Measurements from ENCODE around the gene RCL1.

GRCh38 chr9:4849369-4849768 lies 56.6 kb downstream of the RCL1 start:
- TF ChIP-seq REST (IDR thresholded peaks at IDR 0.05; ENCODE audit: insufficient read depth in 1 of 2, low read depth in 2 of 2, low read length in 2 of 2) (no peak), POLR2AphosphoS5 (IDR thresholded peaks at IDR 0.05; ENCODE audit: low read depth, low read length) (no peak), TAF1 (IDR thresholded peaks at IDR 0.05; ENCODE audit: borderline replicate concordance, insufficient read depth, low read length) (no peak), SIN3A (IDR thresholded peaks at IDR 0.05; ENCODE audit: borderline replicate concordance, insufficient read depth, low read length) (no peak), FOXP2 (optimal IDR thresholded peaks at IDR 0.05; ENCODE audit: borderline replicate concordance, extremely low read depth, extremely low read length, insufficient read depth) (no peak)

Data from PFSK-1 (cell line).